Peyer's patch (tissue), 4 donors: Measurements from ENCODE around the gene SMYD4.

ENCODE experiments used
- POLR2A ChIP-seq, 2 donors: fragments of 450-650 bp; IDR thresholded peaks; one replicate each; pipeline ENCODE4 v1.5.1; 2017; ENCODE audit warnings: antibody characterized with exemption in 2 of 2, mild to moderate bottlenecking in 2 of 2, moderate library complexity in 2 of 2
- TF ChIP-seq, protein P1 (sequence below), 6 experiments: fragments of 450-650 bp in 4 of 6; fragments of 200-600 bp in 2 of 6; sonication (generic) in 1 of 6; IDR thresholded peaks; one replicate each; pipeline ENCODE4 v1.5.1; 2017 to 2019; ENCODE audit warnings: antibody characterized with exemption in 6 of 6, mild to moderate bottlenecking in 3 of 6, moderate library complexity in 1 of 6

DNA sequence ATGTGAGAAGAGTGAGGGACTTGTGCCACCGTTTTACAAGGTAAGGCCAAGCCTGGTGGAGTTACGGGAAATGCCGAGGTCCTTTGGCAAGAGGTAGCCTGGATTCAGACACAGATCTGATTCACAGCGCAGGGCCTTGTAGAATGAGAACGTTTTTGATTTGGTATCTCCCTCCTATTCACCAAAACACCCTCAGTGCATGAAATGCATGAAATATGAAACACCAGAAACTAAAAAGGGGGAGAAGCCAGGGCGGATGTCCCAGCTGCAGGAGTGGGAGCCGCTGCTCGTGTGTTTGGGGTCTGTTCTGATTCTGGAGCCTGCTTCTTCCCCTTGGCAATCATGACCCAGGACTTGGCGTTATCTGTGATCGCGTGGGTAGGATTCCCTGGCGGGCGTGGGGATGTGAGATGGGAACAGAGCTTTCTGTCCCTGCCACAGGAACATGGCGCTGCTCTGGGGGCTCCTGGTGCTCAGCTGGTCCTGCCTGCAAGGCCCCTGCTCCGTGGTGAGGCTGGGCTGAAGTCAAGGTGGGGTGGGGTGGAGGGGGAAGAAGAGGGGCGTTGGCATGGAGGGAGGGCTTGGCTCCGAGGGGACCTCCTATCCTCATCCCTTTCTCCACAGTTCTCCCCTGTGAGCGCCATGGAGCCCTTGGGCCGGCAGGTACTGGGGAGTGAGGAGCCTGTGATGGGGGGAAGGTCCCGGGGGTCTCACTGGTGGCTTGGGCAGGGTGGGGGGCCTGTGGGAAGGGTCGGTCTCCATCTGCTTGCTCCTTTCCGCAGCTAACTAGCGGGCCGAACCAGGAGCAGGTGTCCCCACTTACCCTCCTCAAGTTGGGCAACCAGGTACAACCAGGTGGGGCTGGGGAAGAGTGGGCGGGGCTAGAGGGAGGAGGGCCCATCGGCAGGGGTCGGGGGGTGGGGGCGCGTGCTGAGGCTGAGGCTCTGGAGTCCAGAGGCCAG lies 84.9 kb downstream of the SMYD4 start:
- TF ChIP-seq, protein P1, sequence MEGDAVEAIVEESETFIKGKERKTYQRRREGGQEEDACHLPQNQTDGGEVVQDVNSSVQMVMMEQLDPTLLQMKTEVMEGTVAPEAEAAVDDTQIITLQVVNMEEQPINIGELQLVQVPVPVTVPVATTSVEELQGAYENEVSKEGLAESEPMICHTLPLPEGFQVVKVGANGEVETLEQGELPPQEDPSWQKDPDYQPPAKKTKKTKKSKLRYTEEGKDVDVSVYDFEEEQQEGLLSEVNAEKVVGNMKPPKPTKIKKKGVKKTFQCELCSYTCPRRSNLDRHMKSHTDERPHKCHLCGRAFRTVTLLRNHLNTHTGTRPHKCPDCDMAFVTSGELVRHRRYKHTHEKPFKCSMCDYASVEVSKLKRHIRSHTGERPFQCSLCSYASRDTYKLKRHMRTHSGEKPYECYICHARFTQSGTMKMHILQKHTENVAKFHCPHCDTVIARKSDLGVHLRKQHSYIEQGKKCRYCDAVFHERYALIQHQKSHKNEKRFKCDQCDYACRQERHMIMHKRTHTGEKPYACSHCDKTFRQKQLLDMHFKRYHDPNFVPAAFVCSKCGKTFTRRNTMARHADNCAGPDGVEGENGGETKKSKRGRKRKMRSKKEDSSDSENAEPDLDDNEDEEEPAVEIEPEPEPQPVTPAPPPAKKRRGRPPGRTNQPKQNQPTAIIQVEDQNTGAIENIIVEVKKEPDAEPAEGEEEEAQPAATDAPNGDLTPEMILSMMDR (IDR thresholded peaks at IDR 0.05) = no peak
- no peak for TF ChIP-seq POLR2A (IDR thresholded peaks at IDR 0.05)
